ENCODE data around the gene PEG3.

Gene PEG3

GRCh38 chr19:56875717-56876116 is 35.2 kb upstream of the PEG3 start:
- Histone ChIP-seq H3K27me3 (replicated peaks; ENCODE audit: control insufficient read depth, insufficient read depth, low read length) (no peaks in the 10 kb centered on the region), H3K36me3 (ENCODE audit: control insufficient read depth, insufficient read depth, low read length) (no peaks in the 10 kb centered on the region), H3K4me3 (replicated peaks; ENCODE audit: low read depth, low read length) (no peak overlapping the region)
- DNase-seq (ENCODE audit: extremely low read depth, insufficient read length): no peak
- TF ChIP-seq, protein P1, sequence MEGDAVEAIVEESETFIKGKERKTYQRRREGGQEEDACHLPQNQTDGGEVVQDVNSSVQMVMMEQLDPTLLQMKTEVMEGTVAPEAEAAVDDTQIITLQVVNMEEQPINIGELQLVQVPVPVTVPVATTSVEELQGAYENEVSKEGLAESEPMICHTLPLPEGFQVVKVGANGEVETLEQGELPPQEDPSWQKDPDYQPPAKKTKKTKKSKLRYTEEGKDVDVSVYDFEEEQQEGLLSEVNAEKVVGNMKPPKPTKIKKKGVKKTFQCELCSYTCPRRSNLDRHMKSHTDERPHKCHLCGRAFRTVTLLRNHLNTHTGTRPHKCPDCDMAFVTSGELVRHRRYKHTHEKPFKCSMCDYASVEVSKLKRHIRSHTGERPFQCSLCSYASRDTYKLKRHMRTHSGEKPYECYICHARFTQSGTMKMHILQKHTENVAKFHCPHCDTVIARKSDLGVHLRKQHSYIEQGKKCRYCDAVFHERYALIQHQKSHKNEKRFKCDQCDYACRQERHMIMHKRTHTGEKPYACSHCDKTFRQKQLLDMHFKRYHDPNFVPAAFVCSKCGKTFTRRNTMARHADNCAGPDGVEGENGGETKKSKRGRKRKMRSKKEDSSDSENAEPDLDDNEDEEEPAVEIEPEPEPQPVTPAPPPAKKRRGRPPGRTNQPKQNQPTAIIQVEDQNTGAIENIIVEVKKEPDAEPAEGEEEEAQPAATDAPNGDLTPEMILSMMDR (IDR thresholded peaks at IDR 0.05; ENCODE audit: insufficient read depth, low read length, poor library complexity, severe bottlenecking): no peak

GRCh38 chr19:56874530-56874929 is 34.0 kb upstream of the PEG3 start:
- TF ChIP-seq, protein P1 (IDR thresholded peaks at IDR 0.05; ENCODE audit: insufficient read depth, low read length, poor library complexity, severe bottlenecking): no peak
- no peak for DNase-seq (ENCODE audit: extremely low read depth, insufficient read length)
- H3K4me3 ChIP-seq (replicated peaks; ENCODE audit: low read depth, low read length): no peak overlapping the region
- H3K36me3 ChIP-seq (ENCODE audit: control insufficient read depth, insufficient read depth, low read length): no peaks in the 10 kb centered on the region
- H3K27me3 ChIP-seq (replicated peaks; ENCODE audit: control insufficient read depth, insufficient read depth, low read length): no peaks in the 10 kb centered on the region

DNA sequence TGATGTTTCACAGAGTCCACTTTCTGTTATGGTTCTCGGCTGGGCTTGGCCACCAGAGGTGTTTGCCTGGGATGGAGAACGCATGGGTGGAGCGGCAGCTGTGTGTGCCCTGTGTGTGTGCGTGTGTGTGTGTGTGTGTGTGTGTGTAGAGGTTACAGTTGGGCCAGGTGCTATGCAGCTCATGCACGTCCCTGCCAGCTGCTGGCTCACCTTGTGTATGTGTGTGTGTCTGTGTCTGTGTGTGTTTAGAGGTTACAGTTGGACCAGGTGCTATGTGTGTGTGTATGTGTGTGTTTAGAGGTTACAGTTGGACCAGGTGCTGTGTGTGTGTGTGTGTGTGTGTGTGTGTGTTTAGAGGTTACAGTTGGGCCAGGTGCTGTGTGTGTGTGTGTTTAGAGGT is 33.0 kb upstream of the PEG3 start:
- no peaks in the 10 kb centered on the region for H3K27me3 ChIP-seq (replicated peaks; ENCODE audit: control insufficient read depth, insufficient read depth, low read length)
- TF ChIP-seq, protein P1 (IDR thresholded peaks at IDR 0.05; ENCODE audit: insufficient read depth, low read length, poor library complexity, severe bottlenecking): no peak

GRCh38 chr19:56869886-56870285 is 29.4 kb upstream of the PEG3 start:
- TF ChIP-seq, protein P1 (IDR thresholded peaks at IDR 0.05; ENCODE audit: insufficient read depth, low read length, poor library complexity, severe bottlenecking): no peak
- no peaks in the 10 kb centered on the region for H3K36me3 ChIP-seq (ENCODE audit: control insufficient read depth, insufficient read depth, low read length)
- H3K4me3 ChIP-seq (replicated peaks; ENCODE audit: low read depth, low read length): no peak overlapping the region
- no peak for DNase-seq (ENCODE audit: extremely low read depth, insufficient read length)
- H3K27me3 ChIP-seq (replicated peaks; ENCODE audit: control insufficient read depth, insufficient read depth, low read length): no peaks in the 10 kb centered on the region

More for the DNA sequence above, 33.0 kb upstream of the PEG3 start:
- Histone ChIP-seq H3K4me3 (replicated peaks; ENCODE audit: low read depth, low read length) (no peak overlapping the region), H3K36me3 (ENCODE audit: control insufficient read depth, insufficient read depth, low read length) (no peaks in the 10 kb centered on the region)
- DNase-seq (ENCODE audit: extremely low read depth, insufficient read length): no peak

DNA sequence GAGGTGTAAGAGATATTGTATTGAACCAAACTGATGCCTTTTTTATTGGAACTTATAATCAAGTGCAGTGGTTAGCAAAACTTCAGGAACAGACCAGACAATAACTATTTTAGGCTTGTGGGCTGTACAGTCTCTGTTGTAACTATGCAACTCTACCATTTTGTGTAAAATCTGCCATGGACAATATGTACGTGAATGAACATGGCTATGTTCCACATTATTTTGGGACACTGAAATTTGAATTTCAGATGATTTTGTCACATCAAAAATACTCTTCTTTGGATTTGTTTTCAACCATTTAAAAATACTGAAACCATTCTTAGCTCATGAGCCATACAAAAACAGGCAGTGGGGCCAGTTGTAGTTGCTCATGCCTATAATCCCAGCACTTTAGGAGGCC is 27.9 kb upstream of the PEG3 start:
- TF ChIP-seq, protein P1 (IDR thresholded peaks at IDR 0.05; ENCODE audit: insufficient read depth, low read length, poor library complexity, severe bottlenecking): no peak
- no peaks in the 10 kb centered on the region for H3K36me3 ChIP-seq (ENCODE audit: control insufficient read depth, insufficient read depth, low read length)
- DNase-seq (ENCODE audit: extremely low read depth, insufficient read length): no peak

GRCh38 chr19:56866538-56866937 is 26.0 kb upstream of the PEG3 start:
- TF ChIP-seq, protein P1 (IDR thresholded peaks at IDR 0.05; ENCODE audit: insufficient read depth, low read length, poor library complexity, severe bottlenecking): no peak
- DNase-seq (ENCODE audit: extremely low read depth, insufficient read length): no peak
- no peaks in the 10 kb centered on the region for H3K36me3 ChIP-seq (ENCODE audit: control insufficient read depth, insufficient read depth, low read length)
- no peak overlapping the region for H3K4me3 ChIP-seq (replicated peaks; ENCODE audit: low read depth, low read length)
- no peaks in the 10 kb centered on the region for H3K27me3 ChIP-seq (replicated peaks; ENCODE audit: control insufficient read depth, insufficient read depth, low read length)

More for the DNA sequence above, 27.9 kb upstream of the PEG3 start:
- Histone ChIP-seq H3K4me3 (replicated peaks; ENCODE audit: low read depth, low read length) (no peak overlapping the region), H3K27me3 (replicated peaks; ENCODE audit: control insufficient read depth, insufficient read depth, low read length) (no peaks in the 10 kb centered on the region)
